H9 (cell line): ENCODE data around the gene LIG3. TPM values are rescaled to one million over a fixed set of nuclear protein-coding genes. Genes with fewer than 3 reads are reported as not detected.
"Not testable (repeated sequence)": the region's sequence is repeated elsewhere in the genome, so short reads cannot be mapped to it uniquely, and the experiment has no call there.

ENCODE experiments used
- DNase-seq: peaks from one replicate; pipeline ENCODE4 v3.0.0-alpha.2; 2017
- H2AFZ ChIP-seq: one replicate; pipeline ENCODE4 v1.6.1; 2013; ENCODE audit warnings: mild to moderate bottlenecking, low read length, control low read depth, moderate library complexity
- H2AK5ac ChIP-seq: 2 replicates; pipeline ENCODE4 v1.6.1; 2013; ENCODE audit warnings: low read length, control low read depth, mixed read lengths; ENCODE audit not compliant: insufficient read length
- H2BK120ac ChIP-seq: one replicate; pipeline ENCODE4 v1.6.1; 2013; ENCODE audit warnings: low read depth, mild to moderate bottlenecking, low read length, control low read depth, inconsistent platforms; ENCODE audit not compliant: poor library complexity, severe bottlenecking
- H2BK12ac ChIP-seq: 2 replicates; pipeline ENCODE4 v1.6.1; 2013; ENCODE audit warnings: low read length, control low read depth, mixed read lengths, low read depth; ENCODE audit not compliant: insufficient read length
- H2BK15ac ChIP-seq: 2 replicates; pipeline ENCODE4 v1.6.1; 2013; ENCODE audit warnings: low read depth, low read length, control low read depth
- H2BK20ac ChIP-seq: one replicate; pipeline ENCODE4 v1.6.1; 2013; ENCODE audit warnings: low read depth, mild to moderate bottlenecking, low read length, control low read depth, inconsistent platforms; ENCODE audit not compliant: poor library complexity, severe bottlenecking
- H2BK5ac ChIP-seq: 2 replicates; pipeline ENCODE4 v1.6.1; 2013; ENCODE audit warnings: low read length, control low read depth, mixed read lengths; ENCODE audit not compliant: insufficient read length
- H3K14ac ChIP-seq: 2 replicates; pipeline ENCODE4 v1.6.1; 2013; ENCODE audit warnings: low read length, control low read depth; ENCODE audit not compliant: insufficient read depth
- H3K18ac ChIP-seq: 2 replicates; pipeline ENCODE4 v1.6.1; 2013; ENCODE audit warnings: low read depth, mild to moderate bottlenecking, mixed read lengths, low read length, control low read depth; ENCODE audit not compliant: insufficient read length
- H3K23ac ChIP-seq: 2 replicates; pipeline ENCODE4 v1.6.1; 2013; ENCODE audit warnings: low read length, control low read depth, mixed read lengths, low read depth; ENCODE audit not compliant: insufficient read length
- H3K23me2 ChIP-seq: 2 replicates; pipeline ENCODE4 v1.6.1; 2013; ENCODE audit warnings: low read depth, mild to moderate bottlenecking, mixed read lengths, low read length, control low read depth; ENCODE audit not compliant: insufficient read length, poor library complexity, severe bottlenecking
- H3K27ac ChIP-seq: 2 replicates; pipeline ENCODE4 v1.5.1; 2013; ENCODE audit warnings: low read length, control low read depth, mixed read lengths, low read depth; ENCODE audit not compliant: insufficient read length
- H3K27me3 ChIP-seq: 2 replicates; pipeline ENCODE4 v1.6.1; 2013; ENCODE audit warnings: low read length, control low read depth, inconsistent platforms; ENCODE audit not compliant: insufficient read depth
- H3K4ac ChIP-seq: 2 replicates; pipeline ENCODE4 v1.6.1; 2013; ENCODE audit warnings: low read depth, mild to moderate bottlenecking, control low read depth, inconsistent platforms, low read length, moderate library complexity
- H3K4me1 ChIP-seq: 2 replicates; pipeline ENCODE4 v1.6.1; 2013; ENCODE audit warnings: low read length, control low read depth, inconsistent platforms; ENCODE audit not compliant: insufficient read depth
- H3K4me2 ChIP-seq: 2 replicates; pipeline ENCODE4 v1.6.1; 2013; ENCODE audit warnings: low read length, control low read depth, mixed read lengths; ENCODE audit not compliant: insufficient read length, insufficient read depth
- H3K56ac ChIP-seq: 2 replicates; pipeline ENCODE4 v1.6.1; 2013; ENCODE audit warnings: low read depth, mild to moderate bottlenecking, mixed read lengths, low read length, control low read depth; ENCODE audit not compliant: insufficient read length
- H3K79me1 ChIP-seq: 2 replicates; pipeline ENCODE4 v1.6.1; 2013; ENCODE audit warnings: low read depth, mild to moderate bottlenecking, moderate library complexity, low read length, control low read depth, inconsistent platforms; ENCODE audit not compliant: insufficient read depth, poor library complexity, severe bottlenecking
- H3K79me2 ChIP-seq: 2 replicates; pipeline ENCODE4 v1.6.1; 2013; ENCODE audit warnings: low read length, control low read depth, inconsistent platforms; ENCODE audit not compliant: insufficient read depth
- H3K9ac ChIP-seq: 2 replicates; pipeline ENCODE4 v1.6.1; 2013; ENCODE audit warnings: low read length, control low read depth, mixed read lengths; ENCODE audit not compliant: insufficient read length; ENCODE audit errors: extremely low read depth
- H3K9me3 ChIP-seq: one replicate; pipeline ENCODE4 v1.6.1; 2013; ENCODE audit warnings: low read depth, low read length, inconsistent platforms; ENCODE audit not compliant: control insufficient read depth
- H3T11ph ChIP-seq: one replicate; pipeline ENCODE4 v1.6.1; 2013; ENCODE audit warnings: mild to moderate bottlenecking, low read length, control low read depth, inconsistent platforms
- H4K20me1 ChIP-seq: one replicate; pipeline ENCODE4 v1.6.1; 2013; ENCODE audit not compliant: control insufficient read depth, insufficient read length, insufficient read depth
- H4K5ac ChIP-seq: 2 replicates; pipeline ENCODE4 v1.6.1; 2013; ENCODE audit warnings: low read depth, mild to moderate bottlenecking, mixed read lengths, low read length, control low read depth; ENCODE audit not compliant: insufficient read length
- H4K8ac ChIP-seq: replicated peaks from 2 replicates; pipeline ENCODE4 v1.6.1; 2013; ENCODE audit warnings: low read length, control low read depth, mixed read lengths, low read depth; ENCODE audit not compliant: insufficient read length
- H4K91ac ChIP-seq: 2 replicates; pipeline ENCODE4 v1.6.1; 2013; ENCODE audit warnings: low read depth, mild to moderate bottlenecking, moderate library complexity, mixed read lengths, low read length, control low read depth; ENCODE audit not compliant: insufficient read length
- H3K27ac Mint-ChIP-seq, 3 experiments: 2 replicates in 2 of 3; 3 replicates in 1 of 3; pipeline ENCODE4 v1.8.0; 2020 to 2021; ENCODE audit warnings: mixed read lengths in 3 of 3, mild to moderate bottlenecking in 1 of 3, moderate library complexity in 1 of 3
- H3K27me3 Mint-ChIP-seq: 2 replicates; pipeline ENCODE4 v1.8.0; 2021; ENCODE audit warnings: low read depth, mild to moderate bottlenecking, moderate library complexity, mixed read lengths
- H3K36me3 Mint-ChIP-seq, 3 experiments: 2 replicates in 2 of 3; 3 replicates in 1 of 3; pipeline ENCODE4 v1.8.0; 2020 to 2021; ENCODE audit warnings: low read depth in 3 of 3, mixed read lengths in 3 of 3; ENCODE audit not compliant: insufficient read depth in 1 of 3
- H3K4me1 Mint-ChIP-seq, 2 experiments: 2 replicates each; pipeline ENCODE4 v1.8.0; 2020; ENCODE audit warnings: mixed read lengths in 2 of 2
- H3K4me3 Mint-ChIP-seq, 2 experiments: 2 replicates in 1 of 2; 3 replicates in 1 of 2; pipeline ENCODE4 v1.8.0; 2020 to 2021; ENCODE audit warnings: mild to moderate bottlenecking in 2 of 2, mixed read lengths in 2 of 2, moderate library complexity in 1 of 2
- H3K9me3 Mint-ChIP-seq, 2 experiments: 2 replicates in 1 of 2; 3 replicates in 1 of 2; pipeline ENCODE4 v1.8.0; 2020; ENCODE audit warnings: mild to moderate bottlenecking in 2 of 2, mixed read lengths in 2 of 2, moderate library complexity in 1 of 2
- CTCF ChIP-seq: fragments of 200-600 bp; sonication (generic); conservative IDR thresholded peaks from 3 replicates; pipeline ENCODE4 v1.8.0; 2021; ENCODE audit warnings: antibody characterized with exemption, mild to moderate bottlenecking
- WGBS: extraction: QIAGEN DNeasy Blood & Tissue Kit; methylation state at CpG from one replicate; pipeline ENCODE4 v1.1.7; 2013; ENCODE audit warnings: missing lambda C conversion rate, low lambda C conversion rate, mixed read lengths; ENCODE audit not compliant: insufficient read length; ENCODE audit errors: extremely low coverage; 5-methylcytosine and 5-hydroxymethylcytosine counted together
- long read RNA-seq: library from polyadenylated mRNA; unstranded; transcript quantifications from one replicate; pipeline ENCODE4 v2.0.0, GENCODE V29; 2020
- total RNA-seq: library from RNA; stranded (reverse); gene quantifications from 2 replicates; pipeline ENCODE4 v1.2.1, GENCODE V29; 2021

Gene LIG3
- total RNA-seq = 96.0 and 97.2 TPM in 2 replicates
- long read RNA-seq, full-length matches to known transcripts = 264 of 392 reads
- long read RNA-seq, partial matches to known transcripts = 22 of 392 reads
- long read RNA-seq, other reads (novel, unspliced or antisense) = 106 of 392 reads

- peaks cover 18% of the 10 kb centered on the region for H3K79me1 ChIP-seq
- H4K91ac ChIP-seq = no peak within 1 kb of the TSS
- H3K4me2 ChIP-seq = peak within 1 kb of the TSS; percentile 90
- H2BK12ac ChIP-seq = no peak within 1 kb of the TSS
- no peak within 1 kb of the TSS for H2BK20ac ChIP-seq
- TF ChIP-seq CTCF = no peak
- H3K4me1 Mint-ChIP-seq = peaks cover 26 to 35% of the 10 kb centered on the region in 2 experiments
- no peak within 1 kb of the TSS for H4K5ac ChIP-seq
- no peaks in the 10 kb centered on the region for H3K23me2 ChIP-seq
- WGBS = no CpG with 5 or more reads among the region's 39 CpGs
- H2AK5ac ChIP-seq = no peak within 1 kb of the TSS
- H3K4ac ChIP-seq = peak within 1 kb of the TSS; percentile 87; the same call in 1 of the 2 replicates
- H3K18ac ChIP-seq = peak within 1 kb of the TSS; percentile 95
- no peak within 1 kb of the TSS for H2BK15ac ChIP-seq
- no peak within 1 kb of the TSS for H2BK5ac ChIP-seq
- peaks cover 10% of the 10 kb centered on the region for H3K79me2 ChIP-seq
- peak within 1 kb of the TSS; percentile 82 for H3K9ac ChIP-seq
- H3K27ac Mint-ChIP-seq = peak within 1 kb of the TSS; percentile 95 to 99 (median 98)
- H3K4me1 ChIP-seq = no peaks in the 10 kb centered on the region
- no peaks in the 10 kb centered on the region; the same call in none of the 2 replicates for H3K27me3 Mint-ChIP-seq
- no peaks in the 10 kb centered on the region for H3K9me3 ChIP-seq
- H3K56ac ChIP-seq = no peak within 1 kb of the TSS
- peaks cover 11 to 32% (median 25%) of the 10 kb centered on the region in 3 experiments; a peak in 6 of 7 replicates for H3K36me3 Mint-ChIP-seq
- DNase-seq = peak; percentile 99
- H3T11ph ChIP-seq = no peak within 1 kb of the TSS
- H2BK120ac ChIP-seq = peak within 1 kb of the TSS; percentile 95
- no peak within 1 kb of the TSS for H3K23ac ChIP-seq
- no peak within 1 kb of the TSS for H4K8ac ChIP-seq
- H3K27ac ChIP-seq = no peak within 1 kb of the TSS
- H4K20me1 ChIP-seq = no peaks in the 10 kb centered on the region
- H3K14ac ChIP-seq = peak within 1 kb of the TSS; percentile 98
- H3K27me3 ChIP-seq = no peaks in the 10 kb centered on the region
- no peaks in the 10 kb centered on the region; a peak in 1 of 5 replicates for H3K9me3 Mint-ChIP-seq
- H3K4me3 Mint-ChIP-seq = peak within 1 kb of the TSS; percentile 90 to 93
- no peak within 1 kb of the TSS for H2AFZ ChIP-seq
Measured at GRCh38 chr17:34980353-34980680, at the start of gene LIG3. LIG3 (plus strand) TSS chr17:34980512; CDS start chr17:34983006, 2,494 bp downstream.

- H3K9ac ChIP-seq, H3K36me3 Mint-ChIP-seq, H4K5ac ChIP-seq, H3K27me3 ChIP-seq, H3T11ph ChIP-seq, H3K9me3 ChIP-seq, H3K56ac ChIP-seq, H3K4me1 ChIP-seq, H3K79me1 ChIP-seq, H3K4me2 ChIP-seq, DNase-seq, H3K14ac ChIP-seq, H4K8ac ChIP-seq, H2BK20ac ChIP-seq, H4K20me1 ChIP-seq, H3K23me2 ChIP-seq, H3K9me3 Mint-ChIP-seq, H3K4me1 Mint-ChIP-seq, H3K27ac ChIP-seq, H2BK12ac ChIP-seq, H2AFZ ChIP-seq, H4K91ac ChIP-seq, H2BK15ac ChIP-seq, H3K27ac Mint-ChIP-seq, H3K18ac ChIP-seq, H3K79me2 ChIP-seq, H2BK5ac ChIP-seq, H3K4ac ChIP-seq, H2AK5ac ChIP-seq, H2BK120ac ChIP-seq, H3K4me3 Mint-ChIP-seq, H3K23ac ChIP-seq: not testable (repeated sequence)
- H3K27me3 Mint-ChIP-seq = peaks cover 17% of the 10 kb centered on the region
- WGBS = no CpG with 5 or more reads among the region's 4 CpGs
Measured at GRCh38 chr17:34950780-34951179, 29.5 kb upstream of the LIG3 start.
